ENCODE results near the gene FGFRL1. TPM values are rescaled to one million over a fixed set of nuclear protein-coding genes. Genes with fewer than 3 reads are reported as not detected.

The FGFRL1 gene
- polyA plus RNA-seq, 1 donor = 33.1 TPM

DNA sequence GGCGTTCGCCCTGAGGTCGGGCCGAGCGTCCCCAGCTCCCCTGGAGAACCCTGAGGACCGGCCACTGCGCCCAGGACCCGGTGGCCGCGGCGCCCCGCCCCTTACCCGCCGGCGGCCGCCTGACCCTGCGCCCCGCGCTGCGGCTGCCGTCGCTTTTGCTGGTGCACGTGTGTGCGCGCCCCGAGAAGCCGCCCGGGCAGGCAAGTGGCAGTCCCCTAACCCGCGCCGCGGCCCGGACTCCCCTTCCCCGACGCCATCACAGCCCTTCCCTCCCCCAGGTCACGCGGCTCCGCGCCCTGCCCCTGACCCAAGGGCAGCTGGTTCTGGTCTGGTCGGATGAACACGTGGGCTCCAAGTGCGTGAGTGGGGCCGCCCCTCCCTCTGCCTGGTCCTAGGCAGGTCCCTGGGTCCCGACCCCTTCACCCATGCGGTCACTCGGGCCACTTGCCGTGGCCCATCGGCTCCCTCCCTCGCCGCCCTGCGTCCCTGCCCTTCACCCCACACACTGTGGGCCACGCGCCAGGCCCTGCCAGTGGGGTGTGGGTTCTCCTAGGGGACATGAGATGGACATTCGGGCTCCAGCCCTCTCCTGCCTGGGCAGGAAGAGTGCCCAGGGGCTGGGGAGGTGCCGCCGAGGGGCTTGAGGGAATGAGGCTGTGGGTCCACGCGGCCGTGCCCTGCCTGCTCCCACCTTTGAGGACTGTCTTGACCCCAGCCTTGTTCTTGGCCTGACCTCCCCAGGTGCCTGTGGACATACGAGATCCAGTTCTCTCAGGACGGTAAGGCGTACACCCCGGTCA, 8.0 kb upstream of the FGFRL1 start:
- DNase-seq = no peak

DNA sequence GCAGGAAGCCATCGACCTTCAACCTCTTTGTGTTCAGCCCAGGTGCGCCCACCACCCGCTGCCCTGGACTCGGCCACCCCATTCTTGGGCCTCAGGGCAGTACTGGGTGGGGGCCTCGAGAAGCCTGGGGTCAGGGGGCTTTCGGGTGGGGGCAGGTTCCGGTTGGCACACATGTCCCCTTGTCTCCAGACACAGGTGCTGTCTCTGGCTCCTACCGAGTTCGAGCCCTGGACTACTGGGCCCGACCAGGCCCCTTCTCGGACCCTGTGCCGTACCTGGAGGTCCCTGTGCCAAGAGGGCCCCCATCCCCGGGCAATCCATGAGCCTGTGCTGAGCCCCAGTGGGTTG, 7.4 kb upstream of the FGFRL1 start:
- DNase-seq = no peak

DNA sequence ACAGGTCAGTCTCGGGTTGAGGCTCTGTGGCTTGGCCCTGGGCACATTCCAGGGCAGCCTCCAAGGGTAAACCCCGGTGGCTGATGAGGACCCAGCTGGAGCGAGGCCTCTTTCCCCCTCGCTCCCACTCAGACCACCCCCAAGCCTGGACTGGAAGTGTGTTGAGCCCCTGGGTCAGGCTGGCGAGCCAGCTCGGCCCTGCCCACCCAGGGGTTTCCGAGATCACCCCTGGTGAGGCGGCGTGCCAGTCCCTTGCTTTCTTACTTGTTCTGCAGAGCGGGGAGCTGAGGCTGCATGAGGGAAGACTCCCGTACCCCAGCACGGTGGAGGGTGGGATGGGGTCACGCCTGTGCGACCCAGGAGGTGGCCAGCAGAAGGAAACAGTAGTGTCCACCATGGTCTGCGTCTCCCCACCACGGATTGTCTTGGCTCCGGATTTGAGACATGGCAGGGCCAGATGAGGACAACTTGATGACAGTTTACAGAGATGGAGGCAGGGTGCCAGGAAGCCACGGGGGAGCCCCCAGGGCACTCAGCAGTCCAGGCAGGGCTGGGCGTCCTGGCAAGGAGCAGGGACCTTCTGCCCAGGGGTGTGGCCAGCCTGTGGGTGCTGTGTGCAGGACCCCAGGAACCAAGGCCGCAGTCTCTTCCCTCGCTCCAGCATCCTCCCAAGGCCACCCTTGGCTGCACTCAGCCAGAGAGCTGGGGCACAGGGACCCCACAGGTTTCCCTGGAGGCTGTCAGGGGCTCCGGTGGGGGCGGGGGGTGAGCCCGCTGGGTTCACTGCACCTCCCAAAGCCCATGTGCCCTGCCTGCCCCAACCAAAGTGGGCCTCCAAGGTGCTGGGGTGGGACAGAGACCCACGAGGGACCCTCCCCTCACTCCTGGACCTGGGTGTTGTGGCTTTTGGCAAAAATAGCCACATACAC, 6.6 kb upstream of the FGFRL1 start:
- DNase-seq = no peak

DNA sequence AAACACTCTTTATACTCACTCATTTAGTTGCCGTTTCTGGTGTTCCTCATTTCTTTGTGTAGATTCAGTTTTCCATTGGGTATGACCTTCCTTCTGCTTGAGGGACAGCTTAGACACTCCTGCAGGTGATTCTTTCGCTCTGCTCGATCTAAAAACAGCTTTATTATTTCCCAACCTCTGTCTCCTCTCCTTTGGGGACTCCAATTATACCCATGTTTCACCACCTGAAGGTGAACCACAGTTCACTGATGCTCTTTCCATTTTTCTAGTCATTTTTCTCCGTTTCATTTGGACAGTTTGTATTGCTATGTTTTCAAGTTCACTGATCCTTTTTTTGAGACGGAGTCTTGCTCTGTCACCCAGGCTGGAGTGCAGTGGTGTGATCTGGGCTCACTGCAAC, 4.6 kb upstream of the FGFRL1 start:
- no peak for DNase-seq

DNA sequence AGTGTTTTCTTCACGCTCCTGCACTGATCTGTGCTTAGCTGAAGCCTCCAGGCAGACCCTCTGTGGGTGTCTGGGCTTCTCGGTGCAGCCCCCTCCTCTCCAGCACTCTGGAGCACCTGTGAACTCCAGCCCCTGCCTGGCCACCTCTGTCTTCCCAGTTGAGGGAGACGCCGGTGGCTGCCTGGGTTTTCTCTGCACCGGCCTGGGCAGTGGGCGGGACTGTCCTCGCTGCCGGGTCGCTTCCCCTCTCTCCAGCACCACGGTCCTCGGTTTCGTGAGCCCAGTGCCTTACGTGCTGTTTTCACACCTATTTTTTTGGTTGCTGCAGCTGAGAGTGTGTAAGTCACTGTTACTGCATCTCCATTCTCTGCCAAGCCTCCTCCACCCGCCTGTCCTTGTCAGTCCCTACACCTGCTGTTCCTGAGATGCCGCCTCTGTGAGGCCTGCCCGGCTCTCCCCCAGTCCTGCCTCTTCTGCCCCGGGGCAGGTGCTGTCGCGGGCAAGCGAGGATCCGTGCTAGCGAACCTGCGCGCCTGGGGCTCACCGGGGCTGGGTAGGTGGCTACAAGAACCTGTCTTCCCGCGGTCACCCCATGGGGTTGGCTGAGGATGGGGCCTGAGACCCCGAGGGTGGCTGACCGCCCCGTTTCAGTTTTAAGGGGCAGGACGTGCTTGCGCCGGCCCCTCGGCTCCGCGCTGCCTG, 2.4 kb upstream of the FGFRL1 start:
- DNase-seq = no peak

DNA sequence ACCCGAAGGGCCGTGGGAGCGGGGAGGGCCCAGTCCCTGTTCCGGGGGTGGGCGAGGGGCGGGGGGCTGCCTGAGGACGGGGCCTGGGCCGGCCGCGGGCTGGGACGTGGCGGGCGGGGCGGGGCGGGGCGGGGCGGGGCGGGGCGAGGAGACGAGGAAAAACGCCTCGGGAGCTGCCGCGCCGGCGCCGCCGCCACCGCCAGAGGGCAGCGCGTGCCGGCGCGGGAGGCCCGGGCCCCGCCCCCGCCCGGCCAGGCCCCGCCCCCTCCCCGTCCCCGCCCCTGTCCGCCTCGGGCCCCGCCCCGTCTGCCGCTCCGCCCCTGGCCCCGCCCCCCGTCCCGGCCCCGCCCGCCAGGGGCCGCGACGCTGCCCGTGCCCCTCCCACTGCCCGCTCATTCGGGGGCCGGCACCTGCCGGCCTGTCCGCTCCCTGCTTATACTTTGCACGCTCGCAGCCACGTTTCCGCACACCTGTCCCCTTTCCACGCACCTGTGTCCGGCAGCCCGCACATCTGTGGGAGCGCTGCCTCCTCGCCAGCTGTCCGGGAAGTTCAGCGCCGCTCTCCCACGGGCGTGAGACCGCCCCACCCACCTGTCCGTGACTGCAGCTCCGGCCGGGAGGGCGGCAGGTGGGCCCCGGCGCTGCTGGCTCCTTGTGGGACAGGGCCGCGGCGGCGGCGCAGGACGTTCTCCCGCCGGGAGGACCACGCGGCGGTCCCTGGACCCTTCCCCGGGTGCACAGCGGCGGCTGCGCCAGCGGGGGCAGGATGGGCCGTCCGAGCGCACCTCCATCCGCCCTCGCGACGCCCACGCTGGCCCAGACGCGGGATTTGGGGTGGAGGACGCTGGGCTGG, 1.7 kb upstream of the FGFRL1 start:
- DNase-seq = no peak

DNA sequence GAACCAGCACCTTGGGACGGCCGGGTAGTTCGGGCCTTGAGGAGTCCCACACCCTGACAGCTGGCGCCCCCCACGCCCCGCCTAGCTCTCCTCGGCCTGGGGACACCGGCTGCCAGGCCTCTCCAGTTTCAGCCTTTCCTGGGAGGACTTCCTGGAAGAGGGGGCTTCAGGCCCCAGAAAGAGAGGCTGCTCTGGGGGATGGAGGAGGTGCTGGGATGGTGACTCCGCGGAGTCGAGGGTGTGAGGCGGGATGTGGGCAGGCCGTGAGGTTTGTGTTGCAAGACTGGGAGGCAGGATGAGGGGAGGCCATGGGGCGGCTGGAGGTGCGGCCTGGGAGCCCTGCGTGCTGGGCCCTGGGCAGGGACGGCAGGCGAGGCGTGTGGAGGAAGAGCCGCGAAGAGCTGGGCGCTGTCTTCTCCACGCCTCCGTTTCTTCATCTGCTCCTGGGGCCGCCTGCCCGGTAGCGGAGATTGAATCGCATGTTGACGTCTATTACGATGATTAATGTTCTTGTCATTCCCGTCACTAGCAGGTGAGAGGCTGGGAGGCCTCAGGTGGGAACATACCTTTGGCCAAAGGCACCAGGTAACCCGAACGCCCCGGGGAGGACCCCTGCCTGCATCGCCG, 918 bp upstream of the FGFRL1 start:
- no peak for DNase-seq

DNA sequence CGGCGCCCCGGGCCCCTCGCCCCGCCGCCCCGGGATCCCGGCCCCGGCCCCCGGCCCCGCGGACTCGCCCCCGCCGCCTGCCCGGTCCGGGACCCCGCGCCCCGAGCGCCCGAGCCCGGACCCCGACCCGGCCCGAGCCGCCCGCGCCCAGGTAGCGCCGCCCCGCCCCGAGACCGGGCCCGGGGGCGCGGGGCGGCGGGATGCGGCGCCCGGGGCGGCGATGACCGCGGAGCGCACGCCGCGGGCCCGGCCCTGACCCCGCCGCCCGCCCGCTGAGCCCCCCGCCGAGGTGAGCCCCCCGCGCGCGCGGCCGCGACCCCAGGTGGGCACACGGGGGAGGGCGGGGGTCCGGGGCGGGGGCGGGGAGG, 224 bp downstream of the FGFRL1 start:
- no peak for DNase-seq

DNA sequence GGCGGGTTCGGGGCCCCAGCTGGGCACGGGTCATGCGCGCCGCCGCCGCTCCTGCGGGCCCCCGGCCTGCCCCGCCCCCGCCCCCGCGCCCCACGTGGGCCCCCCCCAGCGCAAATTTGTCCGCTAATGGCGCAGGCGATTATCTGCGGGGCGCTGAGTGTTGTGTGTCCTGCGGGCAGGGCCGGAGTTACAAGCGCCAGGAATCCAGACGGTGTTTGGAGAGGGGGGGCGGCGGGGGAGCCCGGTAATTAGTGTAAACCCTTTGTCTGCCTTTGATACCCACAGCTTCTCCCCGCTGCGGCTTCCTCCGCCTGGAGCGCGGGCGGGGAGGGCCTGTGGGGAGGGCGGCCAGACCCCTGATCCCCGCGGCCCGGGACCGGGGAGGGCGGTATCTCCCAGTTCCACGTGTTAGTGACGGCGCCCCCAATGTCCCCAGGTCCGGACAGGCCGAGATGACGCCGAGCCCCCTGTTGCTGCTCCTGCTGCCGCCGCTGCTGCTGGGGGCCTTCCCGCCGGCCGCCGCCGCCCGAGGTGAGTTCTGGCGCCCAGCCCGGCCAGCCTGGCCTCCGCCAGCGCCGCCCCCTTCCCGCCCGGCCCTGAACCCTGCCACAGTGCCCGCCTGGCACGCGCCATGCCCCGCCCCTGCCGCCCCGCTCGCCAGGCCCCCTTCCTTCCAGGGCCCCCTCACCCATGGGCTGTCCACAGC, 761 bp downstream of the FGFRL1 start:
- DNase-seq = no peak

DNA sequence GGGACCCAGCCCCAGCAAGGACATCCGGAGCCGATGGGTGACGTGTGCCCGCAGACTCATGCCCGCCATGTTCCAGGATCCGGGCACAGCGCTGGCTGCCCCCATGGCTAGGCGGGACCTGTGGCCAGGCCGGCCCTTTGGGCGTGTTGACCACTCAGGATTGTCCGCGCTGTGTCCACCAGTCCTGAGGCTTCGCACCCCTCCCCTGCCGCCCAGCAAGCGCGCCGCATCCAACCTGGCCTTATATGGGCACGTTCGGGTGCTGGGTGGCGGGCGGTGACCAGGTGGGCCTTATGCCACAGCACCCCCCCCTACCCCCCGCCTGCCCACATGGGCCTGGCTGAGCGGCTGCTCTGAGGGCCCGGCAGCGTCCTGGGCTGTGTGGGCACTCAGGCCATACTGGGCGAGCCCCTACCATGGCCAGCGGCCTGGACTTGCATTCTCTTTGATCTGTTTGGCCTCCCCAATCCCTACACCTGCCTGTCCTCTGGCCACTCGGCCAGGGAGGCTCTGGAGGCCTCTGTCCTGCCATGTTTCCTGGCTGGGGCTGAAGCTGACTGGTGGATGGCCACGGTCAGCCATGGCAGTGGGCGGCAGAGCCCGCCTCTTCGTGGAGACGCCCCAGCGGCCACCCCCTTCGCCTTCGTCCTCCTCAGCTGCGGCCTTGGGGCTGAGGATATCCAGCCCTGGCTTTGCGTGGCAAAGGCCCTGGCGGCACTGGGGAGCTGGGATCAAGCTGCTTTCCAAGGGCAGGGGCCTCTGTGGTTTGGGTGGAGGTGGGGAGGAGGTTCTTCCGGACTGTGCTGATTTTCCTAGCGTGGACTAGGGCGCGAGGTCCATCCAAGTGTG, 2.0 kb downstream of the FGFRL1 start:
- no peak for DNase-seq

DNA sequence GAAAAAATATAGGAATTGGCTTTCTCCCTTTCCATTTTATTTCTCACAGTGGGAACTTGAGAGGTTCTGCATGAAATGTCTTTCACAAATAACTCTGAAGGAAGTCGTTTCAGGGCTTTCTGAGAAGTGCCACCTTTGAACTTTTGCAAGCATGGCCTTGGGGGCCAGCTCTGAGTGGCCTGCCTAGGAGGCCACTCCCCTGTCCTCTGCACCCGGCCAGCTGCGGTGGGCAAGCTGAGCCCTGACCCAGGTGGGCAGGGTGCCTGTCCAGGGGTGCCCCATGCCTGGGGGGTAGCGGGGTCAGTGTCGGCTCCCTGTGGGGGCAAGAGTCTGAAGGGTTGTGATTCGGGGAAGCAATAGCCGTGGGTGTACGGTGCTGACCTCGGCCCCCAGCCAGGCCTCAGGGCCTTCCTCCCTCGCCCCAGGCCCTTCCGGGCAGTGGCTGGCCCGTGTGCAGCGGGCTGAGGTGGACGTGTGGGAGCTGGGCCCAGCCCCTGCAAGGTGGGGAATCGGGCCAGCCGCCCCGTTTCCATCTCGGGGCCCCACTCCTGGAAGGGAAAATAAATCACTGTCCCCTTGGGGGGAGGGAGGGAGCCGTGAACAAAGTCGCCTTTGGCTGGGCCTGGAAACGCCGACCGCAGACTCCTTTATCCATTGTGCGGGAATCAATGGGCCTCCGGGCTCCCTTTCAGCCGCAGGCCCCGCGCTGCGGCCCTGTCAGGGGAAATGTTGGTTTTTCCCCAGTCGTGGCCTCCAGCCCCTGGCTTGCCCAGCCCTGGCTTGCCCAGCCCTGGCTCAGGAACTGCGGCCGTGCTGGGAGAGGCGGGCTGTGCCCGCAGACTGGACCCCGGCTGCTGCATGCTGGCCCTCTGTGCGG, 3.1 kb downstream of the FGFRL1 start:
- no peak for DNase-seq

DNA sequence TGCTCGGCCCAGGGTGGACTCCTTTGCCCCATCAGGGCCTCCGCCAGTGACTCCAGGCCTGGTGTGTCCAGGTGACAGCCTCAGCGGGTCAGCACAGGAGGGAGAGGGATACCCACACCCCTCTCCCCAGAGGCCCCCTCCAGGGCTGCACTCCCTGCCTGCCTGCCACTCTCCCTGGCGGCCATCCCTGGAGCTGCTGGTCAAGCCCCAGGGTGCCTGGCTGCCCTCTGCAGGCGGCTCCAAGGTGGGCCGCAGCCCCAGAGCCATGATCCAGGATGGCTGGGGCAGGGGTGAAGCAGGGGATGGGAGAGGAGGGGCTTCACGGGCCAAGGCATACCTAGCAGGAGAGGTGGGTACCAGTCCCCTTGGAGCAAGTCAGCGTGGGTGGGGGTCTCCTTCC, 3.8 kb downstream of the FGFRL1 start:
- no peak for DNase-seq

DNA sequence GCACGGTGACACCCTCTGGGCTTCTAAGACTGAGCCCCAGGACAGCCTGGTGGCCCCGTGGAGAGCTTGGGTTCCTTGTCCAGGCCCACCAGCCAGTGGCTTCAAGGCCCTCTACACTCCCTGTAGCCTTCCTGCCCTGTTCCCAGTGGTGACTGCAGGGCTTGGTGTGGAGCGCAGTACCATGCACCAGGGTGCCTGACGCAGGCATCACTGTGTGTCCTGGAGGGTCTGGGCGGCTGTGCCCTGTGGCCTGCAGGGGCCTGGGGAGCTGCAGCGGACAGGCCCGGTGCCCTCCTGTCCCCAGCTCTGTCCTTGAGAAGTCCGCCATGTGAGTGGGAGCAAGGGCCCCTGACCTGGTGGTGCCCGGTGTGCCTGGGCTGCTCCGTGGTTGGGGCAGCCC, 4.3 kb downstream of the FGFRL1 start:
- no peak for DNase-seq

DNA sequence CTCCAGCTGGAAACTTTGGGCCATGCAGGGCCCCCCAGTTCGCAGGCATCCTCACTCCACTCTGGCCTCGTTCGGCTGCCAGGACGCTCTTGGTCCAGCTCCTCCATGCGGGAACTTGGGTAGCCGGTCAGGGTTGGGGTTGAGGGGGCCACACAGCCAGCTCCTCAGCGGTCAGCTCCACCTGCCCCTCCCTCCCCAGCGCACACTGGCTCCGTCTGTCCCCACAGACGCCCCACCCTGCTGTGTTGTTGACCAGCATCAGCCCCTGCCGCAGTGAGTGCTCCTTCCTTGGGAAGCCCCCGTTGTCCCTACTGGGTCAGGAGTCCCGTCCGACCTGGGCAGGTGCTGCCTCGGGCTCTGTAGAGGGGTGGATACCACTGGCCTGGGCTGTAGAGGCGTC, 5.8 kb downstream of the FGFRL1 start:
- no peak for DNase-seq

DNA sequence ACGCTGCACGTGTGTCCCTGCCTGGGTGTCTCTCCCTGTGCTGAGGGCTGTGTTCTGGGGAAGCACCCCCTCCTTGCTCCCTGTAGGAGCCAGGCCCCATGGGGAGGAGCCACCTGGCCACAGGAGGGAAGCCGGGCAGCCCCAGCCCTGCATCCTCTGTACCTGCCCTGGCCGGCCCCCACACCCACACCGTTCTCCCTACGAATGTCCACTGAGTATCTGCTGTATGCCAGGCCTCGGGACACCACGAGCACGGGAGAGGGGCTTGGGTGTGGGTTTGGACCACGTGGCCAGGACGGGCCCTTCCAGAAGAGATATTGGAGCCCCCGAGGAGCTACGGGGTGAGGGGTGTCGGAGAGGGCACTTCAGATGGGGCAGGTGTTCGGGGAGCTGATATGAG, 6.3 kb downstream of the FGFRL1 start:
- DNase-seq = no peak

DNA sequence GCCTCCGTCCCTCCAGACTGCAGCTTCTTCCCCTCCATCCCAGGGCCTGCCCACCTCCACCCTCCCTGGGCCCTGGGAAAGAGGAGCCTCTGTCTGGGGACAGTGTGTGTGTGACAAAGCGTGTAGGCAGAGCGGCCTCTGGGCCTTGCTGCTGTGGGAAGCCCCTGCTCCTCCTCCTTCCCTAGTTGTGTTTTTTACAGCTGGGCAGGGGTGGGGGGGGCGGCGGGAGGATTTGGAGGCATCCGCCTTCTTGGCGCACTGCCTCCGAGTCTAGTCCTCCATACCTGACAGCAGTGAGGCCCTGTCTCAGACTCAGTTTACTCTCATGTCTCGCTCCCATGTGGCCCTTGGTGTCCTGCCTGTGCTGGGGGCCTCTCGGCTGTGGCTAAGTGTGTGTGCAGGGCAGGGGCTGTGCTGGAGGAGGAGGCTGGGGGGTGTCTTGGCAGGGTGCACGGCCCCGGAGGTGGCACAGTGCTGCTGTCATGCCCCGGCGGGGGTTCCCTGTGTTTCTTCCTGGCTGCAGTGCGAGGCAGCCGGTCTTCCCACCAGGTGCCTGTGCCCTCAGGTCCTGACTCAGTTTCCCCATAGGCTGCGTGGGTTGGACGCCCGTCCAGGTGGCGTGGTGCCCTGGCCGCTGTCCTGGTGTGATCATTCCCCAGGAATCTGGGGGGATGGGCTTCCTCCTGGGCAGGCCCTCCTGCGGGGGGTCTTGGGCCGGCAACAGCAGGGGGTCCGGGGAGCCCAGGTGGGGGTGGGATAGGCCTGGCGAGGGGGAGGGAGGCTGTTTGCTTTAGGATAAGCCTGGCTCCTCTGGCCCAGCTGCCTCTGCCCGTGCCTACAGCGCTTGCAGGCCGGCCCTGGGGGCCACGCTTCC, 7.0 kb downstream of the FGFRL1 start:
- DNase-seq = no peak

DNA sequence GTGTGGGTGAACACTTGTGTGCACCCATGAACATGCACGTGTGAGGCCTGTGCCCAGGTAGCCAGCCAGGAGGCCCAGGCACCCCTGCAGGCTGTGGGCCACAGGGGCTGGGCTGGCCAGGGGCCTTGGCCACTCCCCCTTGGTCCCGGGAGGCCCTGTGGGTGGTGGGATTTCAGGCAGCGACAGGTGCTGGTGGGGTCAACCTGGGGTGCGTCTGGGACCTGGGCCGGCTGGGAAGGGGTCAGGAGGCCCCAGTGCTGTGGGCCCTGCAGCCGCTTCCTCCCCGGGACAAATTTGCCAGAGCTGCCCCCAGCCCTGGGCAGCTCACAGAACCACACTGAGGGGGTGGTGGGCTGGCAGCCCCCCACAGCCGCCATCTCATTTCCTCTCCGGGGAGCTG, 7.9 kb downstream of the FGFRL1 start:
- no peak for DNase-seq
